Measurements from ENCODE around the gene SUGCT.

Gene SUGCT

DNA sequence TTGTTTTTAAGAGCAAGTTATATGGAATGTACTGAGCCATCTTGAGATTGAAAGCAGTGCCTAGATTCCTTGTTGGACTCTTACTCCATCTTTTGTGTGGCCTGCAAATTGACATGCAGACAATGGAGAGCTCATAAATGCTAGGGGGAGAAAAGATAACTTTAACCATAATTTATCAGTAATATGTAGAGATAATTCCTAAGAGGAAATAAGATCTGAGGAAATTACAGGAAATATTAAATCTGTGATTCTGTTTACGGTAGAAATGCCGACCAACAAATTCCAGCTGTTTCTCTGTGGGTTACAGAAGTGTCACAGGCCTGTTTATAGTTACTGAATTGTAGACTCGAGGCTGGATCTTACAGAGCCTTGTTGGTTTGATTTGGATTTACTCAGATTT, 348.0 kb downstream of the SUGCT start:
- Histone ChIP-seq H3K36me3 (ENCODE audit: insufficient read depth, insufficient read length, low read length) (no peaks in the 10 kb centered on the region), H3K9me3 (ENCODE audit: insufficient read depth, low read length) (no peaks in the 10 kb centered on the region), H3K27me3 (ENCODE audit: insufficient read depth, insufficient read length) (no peaks in the 10 kb centered on the region), H3K9ac (ENCODE audit: insufficient read length, low read depth) (no peak overlapping the region), H3K4me1 (ENCODE audit: insufficient read depth, insufficient read length) (no peaks in the 10 kb centered on the region), H3K4me3 (ENCODE audit: insufficient read length, low read depth) (no peak overlapping the region)
- no peak for DNase-seq (ENCODE audit: low read depth, low spot score)
- no peak for TF ChIP-seq SUZ12 (IDR thresholded peaks at IDR 0.05; ENCODE audit: extremely low read depth, insufficient read depth, insufficient read length)
- no peak for TF ChIP-seq YY1 (IDR thresholded peaks at IDR 0.05; ENCODE audit: insufficient read depth, insufficient read length)
- TF ChIP-seq ZNF274 (IDR thresholded peaks at IDR 0.05; ENCODE audit: low read depth, low read length), result no peak

DNA sequence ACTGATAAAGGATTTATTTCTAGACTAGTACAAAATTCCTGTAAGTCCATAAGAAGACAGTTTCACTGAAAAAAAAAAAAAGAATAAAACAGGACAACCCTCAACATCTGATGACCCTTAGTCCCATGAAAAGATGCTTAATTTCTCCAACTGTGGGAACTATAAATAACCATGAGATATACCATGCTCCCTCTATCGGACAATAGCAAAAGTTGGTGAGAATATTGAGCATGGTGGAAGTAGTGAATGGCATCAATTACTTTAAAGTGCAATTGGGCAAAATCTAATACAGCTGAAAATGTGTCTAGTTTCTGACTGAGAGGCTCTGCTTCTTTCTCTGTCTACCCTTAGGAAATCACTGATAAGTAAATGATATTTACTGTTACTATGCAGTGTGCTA, 348.8 kb downstream of the SUGCT start:
- TF ChIP-seq YY1 (IDR thresholded peaks at IDR 0.05; ENCODE audit: insufficient read depth, insufficient read length), result no peak
- TF ChIP-seq ZNF274 (IDR thresholded peaks at IDR 0.05; ENCODE audit: low read depth, low read length), result no peak
- no peak for TF ChIP-seq SUZ12 (IDR thresholded peaks at IDR 0.05; ENCODE audit: extremely low read depth, insufficient read depth, insufficient read length)
- DNase-seq (ENCODE audit: low read depth, low spot score), result no peak
- Histone ChIP-seq H3K36me3 (ENCODE audit: insufficient read depth, insufficient read length, low read length) (no peaks in the 10 kb centered on the region), H3K9ac (ENCODE audit: insufficient read length, low read depth) (no peak overlapping the region), H3K4me1 (ENCODE audit: insufficient read depth, insufficient read length) (no peaks in the 10 kb centered on the region), H3K4me3 (ENCODE audit: insufficient read length, low read depth) (no peak overlapping the region), H3K27me3 (ENCODE audit: insufficient read depth, insufficient read length) (no peaks in the 10 kb centered on the region), H3K9me3 (ENCODE audit: insufficient read depth, low read length) (no peaks in the 10 kb centered on the region)

- no peak for DNase-seq (ENCODE audit: low read depth, low spot score)
- no peaks in the 10 kb centered on the region for H3K4me1 ChIP-seq (ENCODE audit: insufficient read depth, insufficient read length)
- no peak overlapping the region for H3K9ac ChIP-seq (ENCODE audit: insufficient read length, low read depth)
- no peak overlapping the region for H3K4me3 ChIP-seq (ENCODE audit: insufficient read length, low read depth)
- no peak for TF ChIP-seq SUZ12 (IDR thresholded peaks at IDR 0.05; ENCODE audit: extremely low read depth, insufficient read depth, insufficient read length)
- no peak for TF ChIP-seq ZNF274 (IDR thresholded peaks at IDR 0.05; ENCODE audit: low read depth, low read length)
- no peak for TF ChIP-seq YY1 (IDR thresholded peaks at IDR 0.05; ENCODE audit: insufficient read depth, insufficient read length)
- H3K36me3 ChIP-seq (ENCODE audit: insufficient read depth, insufficient read length, low read length), result no peaks in the 10 kb centered on the region
- no peaks in the 10 kb centered on the region for H3K9me3 ChIP-seq (ENCODE audit: insufficient read depth, low read length)
- H3K27me3 ChIP-seq (ENCODE audit: insufficient read depth, insufficient read length), result no peaks in the 10 kb centered on the region
These were observed 355.2 kb downstream of the SUGCT start for GRCh38 chr7:40489844-40490602.

- H3K27me3 ChIP-seq (ENCODE audit: insufficient read depth, insufficient read length), result no peaks in the 10 kb centered on the region
- no peak overlapping the region for H3K9ac ChIP-seq (ENCODE audit: insufficient read length, low read depth)
- H3K4me1 ChIP-seq (ENCODE audit: insufficient read depth, insufficient read length), result no peaks in the 10 kb centered on the region
- no peak for DNase-seq (ENCODE audit: low read depth, low spot score)
- no peak overlapping the region for H3K4me3 ChIP-seq (ENCODE audit: insufficient read length, low read depth)
- no peak for TF ChIP-seq SUZ12 (IDR thresholded peaks at IDR 0.05; ENCODE audit: extremely low read depth, insufficient read depth, insufficient read length)
- no peak for TF ChIP-seq YY1 (IDR thresholded peaks at IDR 0.05; ENCODE audit: insufficient read depth, insufficient read length)
- no peak for TF ChIP-seq ZNF274 (IDR thresholded peaks at IDR 0.05; ENCODE audit: low read depth, low read length)
- H3K9me3 ChIP-seq (ENCODE audit: insufficient read depth, low read length), result no peaks in the 10 kb centered on the region
- H3K36me3 ChIP-seq (ENCODE audit: insufficient read depth, insufficient read length, low read length), result no peaks in the 10 kb centered on the region
These were observed 355.8 kb downstream of the SUGCT start for GRCh38 chr7:40490603-40490924.

DNA sequence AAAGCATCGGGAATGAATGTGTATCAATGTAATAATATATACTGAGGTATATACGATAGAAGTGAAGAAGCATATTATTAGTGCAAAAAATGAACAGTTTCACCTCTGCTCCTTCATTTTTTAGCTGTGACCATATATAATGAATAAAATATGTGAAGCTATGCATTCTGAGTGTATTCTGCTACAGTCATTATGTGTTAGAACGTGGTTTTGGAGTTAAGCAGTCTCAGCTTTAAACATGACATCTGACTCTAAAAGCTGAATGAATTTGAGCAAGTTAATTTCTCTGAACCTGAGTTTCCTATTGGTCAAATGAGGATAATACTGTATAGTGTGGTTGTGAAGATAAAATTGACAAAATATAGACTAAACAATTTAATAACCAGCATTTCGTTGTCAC, 358.1 kb downstream of the SUGCT start:
- TF ChIP-seq ZNF274 (IDR thresholded peaks at IDR 0.05; ENCODE audit: low read depth, low read length), result no peak
- TF ChIP-seq SUZ12 (IDR thresholded peaks at IDR 0.05; ENCODE audit: extremely low read depth, insufficient read depth, insufficient read length), result no peak
- no peak for TF ChIP-seq YY1 (IDR thresholded peaks at IDR 0.05; ENCODE audit: insufficient read depth, insufficient read length)
- H3K4me3 ChIP-seq (ENCODE audit: insufficient read length, low read depth), result no peak overlapping the region
- H3K9me3 ChIP-seq (ENCODE audit: insufficient read depth, low read length), result no peaks in the 10 kb centered on the region
- H3K4me1 ChIP-seq (ENCODE audit: insufficient read depth, insufficient read length), result no peaks in the 10 kb centered on the region
- H3K27me3 ChIP-seq (ENCODE audit: insufficient read depth, insufficient read length), result no peaks in the 10 kb centered on the region
- no peaks in the 10 kb centered on the region for H3K36me3 ChIP-seq (ENCODE audit: insufficient read depth, insufficient read length, low read length)
- H3K9ac ChIP-seq (ENCODE audit: insufficient read length, low read depth), result no peak overlapping the region
- DNase-seq (ENCODE audit: low read depth, low spot score), result no peak

DNA sequence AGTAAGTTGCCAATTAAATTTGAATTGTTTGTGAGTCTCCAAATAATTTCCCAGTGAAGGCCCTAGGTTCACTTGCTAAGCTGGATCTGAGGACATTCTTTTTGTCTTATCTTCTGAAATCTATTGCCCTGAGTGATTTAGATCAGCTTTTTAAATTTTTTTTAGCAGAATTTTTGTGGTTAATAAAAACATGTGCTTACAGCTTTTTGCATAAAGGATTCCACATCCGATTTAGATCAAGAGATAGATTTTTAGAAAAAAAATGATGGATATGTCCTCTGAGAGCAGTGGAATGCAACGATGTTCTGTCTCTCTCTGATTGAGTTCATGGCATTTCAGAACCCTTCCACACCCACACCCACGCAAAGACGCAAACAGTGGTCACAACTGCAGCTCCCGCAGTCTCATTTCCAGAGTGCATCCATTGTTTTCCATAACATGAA, 358.8 kb downstream of the SUGCT start:
- H3K4me3 ChIP-seq (ENCODE audit: insufficient read length, low read depth), result no peak overlapping the region
- H3K27me3 ChIP-seq (ENCODE audit: insufficient read depth, insufficient read length), result no peaks in the 10 kb centered on the region
- H3K36me3 ChIP-seq (ENCODE audit: insufficient read depth, insufficient read length, low read length), result no peaks in the 10 kb centered on the region
- DNase-seq (ENCODE audit: low read depth, low spot score), result no peak
- H3K9me3 ChIP-seq (ENCODE audit: insufficient read depth, low read length), result no peaks in the 10 kb centered on the region
- TF ChIP-seq SUZ12 (IDR thresholded peaks at IDR 0.05; ENCODE audit: extremely low read depth, insufficient read depth, insufficient read length) (no peak), YY1 (IDR thresholded peaks at IDR 0.05; ENCODE audit: insufficient read depth, insufficient read length) (no peak), ZNF274 (IDR thresholded peaks at IDR 0.05; ENCODE audit: low read depth, low read length) (no peak)
- no peaks in the 10 kb centered on the region for H3K4me1 ChIP-seq (ENCODE audit: insufficient read depth, insufficient read length)
- H3K9ac ChIP-seq (ENCODE audit: insufficient read length, low read depth), result no peak overlapping the region

GRCh38 chr7:40498924-40499510, 364.2 kb downstream of the SUGCT start:
- no peak for DNase-seq (ENCODE audit: low read depth, low spot score)
- H3K9me3 ChIP-seq (ENCODE audit: insufficient read depth, low read length), result no peaks in the 10 kb centered on the region
- H3K9ac ChIP-seq (ENCODE audit: insufficient read length, low read depth), result no peak overlapping the region
- no peaks in the 10 kb centered on the region for H3K36me3 ChIP-seq (ENCODE audit: insufficient read depth, insufficient read length, low read length)
- no peak for TF ChIP-seq ZNF274 (IDR thresholded peaks at IDR 0.05; ENCODE audit: low read depth, low read length)
- no peak for TF ChIP-seq YY1 (IDR thresholded peaks at IDR 0.05; ENCODE audit: insufficient read depth, insufficient read length)
- no peak for TF ChIP-seq SUZ12 (IDR thresholded peaks at IDR 0.05; ENCODE audit: extremely low read depth, insufficient read depth, insufficient read length)
- H3K27me3 ChIP-seq (ENCODE audit: insufficient read depth, insufficient read length), result no peaks in the 10 kb centered on the region
- H3K4me1 ChIP-seq (ENCODE audit: insufficient read depth, insufficient read length), result no peaks in the 10 kb centered on the region
- H3K4me3 ChIP-seq (ENCODE audit: insufficient read length, low read depth), result no peak overlapping the region
